SU-DHL-6 (cell line): ENCODE measurements around the gene SMARCAL1.

Experiments used
- EZH2phosphoT487 ChIP-seq: fragments of 200-600 bp; sonication (generic), shearing (Covaris generic); conservative IDR thresholded peaks from 2 replicates; pipeline ENCODE4 v1.6.1; 2018; ENCODE audit warnings: mild to moderate bottlenecking, antibody characterized with exemption, low read length, moderate library complexity, mixed read lengths
- TF ChIP-seq, protein P1 (sequence below): fragments of 200-600 bp; sonication (generic); IDR thresholded peaks from one replicate; pipeline ENCODE4 v1.5.1; 2017; ENCODE audit warnings: antibody characterized with exemption, mild to moderate bottlenecking, low read length, moderate library complexity; ENCODE audit not compliant: insufficient read depth, poor library complexity, severe bottlenecking

- TF ChIP-seq, protein P1, sequence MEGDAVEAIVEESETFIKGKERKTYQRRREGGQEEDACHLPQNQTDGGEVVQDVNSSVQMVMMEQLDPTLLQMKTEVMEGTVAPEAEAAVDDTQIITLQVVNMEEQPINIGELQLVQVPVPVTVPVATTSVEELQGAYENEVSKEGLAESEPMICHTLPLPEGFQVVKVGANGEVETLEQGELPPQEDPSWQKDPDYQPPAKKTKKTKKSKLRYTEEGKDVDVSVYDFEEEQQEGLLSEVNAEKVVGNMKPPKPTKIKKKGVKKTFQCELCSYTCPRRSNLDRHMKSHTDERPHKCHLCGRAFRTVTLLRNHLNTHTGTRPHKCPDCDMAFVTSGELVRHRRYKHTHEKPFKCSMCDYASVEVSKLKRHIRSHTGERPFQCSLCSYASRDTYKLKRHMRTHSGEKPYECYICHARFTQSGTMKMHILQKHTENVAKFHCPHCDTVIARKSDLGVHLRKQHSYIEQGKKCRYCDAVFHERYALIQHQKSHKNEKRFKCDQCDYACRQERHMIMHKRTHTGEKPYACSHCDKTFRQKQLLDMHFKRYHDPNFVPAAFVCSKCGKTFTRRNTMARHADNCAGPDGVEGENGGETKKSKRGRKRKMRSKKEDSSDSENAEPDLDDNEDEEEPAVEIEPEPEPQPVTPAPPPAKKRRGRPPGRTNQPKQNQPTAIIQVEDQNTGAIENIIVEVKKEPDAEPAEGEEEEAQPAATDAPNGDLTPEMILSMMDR: no peak
- no peak for TF ChIP-seq EZH2phosphoT487
Measured at GRCh38 chr2:216394881-216395280, 17.4 kb upstream of the SMARCAL1 start.
